ENCODE results near the gene RBM45.
"Not testable (repeated sequence)": the region's sequence is repeated elsewhere in the genome, so short reads cannot be mapped to it uniquely, and the experiment has no call there.

The RBM45 gene

GRCh38 chr2:178108176-178108575 is 4.1 kb upstream of the RBM45 start:
- no peak for DNase-seq

GRCh38 chr2:178109813-178110212 is 2.4 kb upstream of the RBM45 start:
- peak; percentile 57 for DNase-seq

GRCh38 chr2:178110681-178111080 is 1.6 kb upstream of the RBM45 start:
- DNase-seq: no peak

- DNase-seq: no peak
Measured at GRCh38 chr2:178111743-178112142, 494 bp upstream of the RBM45 start.

GRCh38 chr2:178114462-178114861 is 2.2 kb downstream of the RBM45 start:
- DNase-seq: no peak

GRCh38 chr2:178115271-178115670 is 3.0 kb downstream of the RBM45 start:
- DNase-seq: no peak

- no peak for DNase-seq
Measured at GRCh38 chr2:178117725-178118124, 5.5 kb downstream of the RBM45 start.

GRCh38 chr2:178119179-178119922 is 7.1 kb downstream of the RBM45 start:
- no peak for DNase-seq

GRCh38 chr2:178123163-178123562 is 10.9 kb downstream of the RBM45 start:
- no peak for DNase-seq

GRCh38 chr2:178125125-178125524 is 12.9 kb downstream of the RBM45 start:
- DNase-seq: no peak

- no peak for DNase-seq
Measured at GRCh38 chr2:178125862-178126261, 13.6 kb downstream of the RBM45 start.

- no peak for DNase-seq
Measured at GRCh38 chr2:178128836-178129630, 16.8 kb downstream of the RBM45 start.

- DNase-seq: no peak
Measured at GRCh38 chr2:178136321-178137025, 24.2 kb downstream of the RBM45 start.

- DNase-seq: no peak
Measured at GRCh38 chr2:178142274-178143065, 30.2 kb downstream of the RBM45 start.

GRCh38 chr2:178143481-178143880 is 31.2 kb downstream of the RBM45 start:
- no peak for DNase-seq

- peak; percentile 86 for DNase-seq
Measured at GRCh38 chr2:178152033-178152432, 39.8 kb downstream of the RBM45 start.

- DNase-seq: no peak
Measured at GRCh38 chr2:178152542-178152941, 40.3 kb downstream of the RBM45 start.

- no peak for DNase-seq
Measured at GRCh38 chr2:178152977-178153376, 40.7 kb downstream of the RBM45 start.

GRCh38 chr2:178153878-178154277 is 41.6 kb downstream of the RBM45 start:
- DNase-seq: not testable (repeated sequence)

GRCh38 chr2:178155524-178155923 is 43.3 kb downstream of the RBM45 start:
- DNase-seq: no peak

- DNase-seq: no peak
Measured at GRCh38 chr2:178157574-178157973, 45.3 kb downstream of the RBM45 start.

GRCh38 chr2:178159966-178160365 is 47.7 kb downstream of the RBM45 start:
- DNase-seq: no peak

GRCh38 chr2:178160601-178161000 is 48.4 kb downstream of the RBM45 start:
- DNase-seq: no peak

Data from RPMI8226 (cell line).